ENCODE measurements around the gene ADIPOR2. TPM values are rescaled to one million over a fixed set of nuclear protein-coding genes. Genes with fewer than 3 reads are reported as not detected.
A peak's percentile ranks its signal among the peaks of the same experiment; 100 is the strongest.

Gene ADIPOR2
- total and polyA plus RNA-seq, 7 donors, result 25.2 to 65.9 (median 29.6) TPM

- no peak overlapping the region for H3K4me3 ChIP-seq
- peaks cover 0 to 20% (median 2%) of the 10 kb centered on the region in 3 donors for H3K27me3 ChIP-seq
- no peak for TF ChIP-seq CTCF (IDR thresholded peaks at IDR 0.05)
- TF ChIP-seq EP300 (IDR thresholded peaks at IDR 0.05), result no peak
- no peak for TF ChIP-seq POLR2AphosphoS5 (IDR thresholded peaks at IDR 0.05)
- TF ChIP-seq POLR2A (IDR thresholded peaks at IDR 0.05), result no peak
- no peak overlapping the region for H3K27ac ChIP-seq
- DNase-seq, result peak; percentile 24
- WGBS, 2 donors, result 83 to 90% methylated on average over 16 of the region's 16 CpGs
- H3K9me3 ChIP-seq, result no peaks in the 10 kb centered on the region
- H3K4me1 ChIP-seq, result no peaks in the 10 kb centered on the region
- intact Hi-C loops (cut with DNase I), result no loop called here
- H3K36me3 ChIP-seq, result no peaks in the 10 kb centered on the region
Measured at GRCh38 chr12:1828856-1829255, 138.0 kb downstream of the ADIPOR2 start.

- Histone ChIP-seq H3K36me3 (no peaks in the 10 kb centered on the region), H3K27me3 (peaks cover 0 to 14% (median 2%) of the 10 kb centered on the region in 3 donors), H3K4me1 (no peaks in the 10 kb centered on the region), H3K4me3 (no peak overlapping the region), H3K9me3 (no peaks in the 10 kb centered on the region), H3K27ac (no peak overlapping the region)
- intact Hi-C loops (cut with DNase I), result no loop called here
- no peak for TF ChIP-seq POLR2A (IDR thresholded peaks at IDR 0.05)
- no peak for TF ChIP-seq CTCF (IDR thresholded peaks at IDR 0.05)
- no peak for TF ChIP-seq EP300 (IDR thresholded peaks at IDR 0.05)
- TF ChIP-seq POLR2AphosphoS5 (IDR thresholded peaks at IDR 0.05), result no peak
- WGBS, 2 donors, result 79 to 82% methylated on average over 11 of the region's 11 CpGs
- peak; percentile 40 for DNase-seq
Measured at GRCh38 chr12:1829306-1829900, 138.5 kb downstream of the ADIPOR2 start.

- no peaks in the 10 kb centered on the region for H3K9me3 ChIP-seq
- peaks cover 0 to 12% (median 2%) of the 10 kb centered on the region in 3 donors for H3K27me3 ChIP-seq
- H3K4me3 ChIP-seq, result no peak overlapping the region
- H3K4me1 ChIP-seq, result no peaks in the 10 kb centered on the region
- no peak overlapping the region for H3K27ac ChIP-seq
- DNase-seq, result peak; percentile 48
- H3K36me3 ChIP-seq, result no peaks in the 10 kb centered on the region
- intact Hi-C loops (cut with DNase I), result no loop called here
- no peak for TF ChIP-seq EP300 (IDR thresholded peaks at IDR 0.05)
- TF ChIP-seq POLR2A (IDR thresholded peaks at IDR 0.05), result no peak
- TF ChIP-seq POLR2AphosphoS5 (IDR thresholded peaks at IDR 0.05), result no peak
- TF ChIP-seq CTCF (IDR thresholded peaks at IDR 0.05), result no peak
- WGBS, 2 donors, result 26 to 37% methylated on average over 3 of the region's 3 CpGs
Measured at GRCh38 chr12:1830401-1830845, 139.6 kb downstream of the ADIPOR2 start.

GRCh38 chr12:1830981-1831963, 140.4 kb downstream of the ADIPOR2 start:
- Histone ChIP-seq H3K4me1 (no peaks in the 10 kb centered on the region), H3K27ac (no peak overlapping the region), H3K27me3 (peaks cover 0 to 12% (median 2%) of the 10 kb centered on the region in 3 donors), H3K9me3 (no peaks in the 10 kb centered on the region), H3K36me3 (no peaks in the 10 kb centered on the region), H3K4me3 (no peak overlapping the region)
- intact Hi-C loops (cut with DNase I), result no loop called here
- DNase-seq, result peak; percentile 70
- TF ChIP-seq CTCF (IDR thresholded peaks at IDR 0.05) (no peak), POLR2AphosphoS5 (IDR thresholded peaks at IDR 0.05) (no peak), POLR2A (IDR thresholded peaks at IDR 0.05) (no peak), EP300 (IDR thresholded peaks at IDR 0.05) (no peak)
- 8 to 12% methylated on average over 34 of the region's 34 CpGs for WGBS, 2 donors

Measured in sigmoid colon (tissue), 7 donors.